ENCODE data around the gene SCGB1C2.
A peak's percentile ranks its signal among the peaks of the same experiment; 100 is the strongest.
"Not testable (repeated sequence)": the region's sequence is repeated elsewhere in the genome, so short reads cannot be mapped to it uniquely, and the experiment has no call there.

Gene SCGB1C2

GRCh38 chr17:139401-140205 is 2.2 kb downstream of the SCGB1C2 start:
- H3K14ac ChIP-seq (ENCODE audit: low read length); H2AFZ ChIP-seq (ENCODE audit: insufficient read depth, low read length, poor library complexity); H2BK5ac ChIP-seq (ENCODE audit: low read depth, low read length, poor library complexity); H3K36me3 ChIP-seq (ENCODE audit: control insufficient read depth in 1 of 2, insufficient read depth in 2 of 2, low read length in 2 of 2); H3K23ac ChIP-seq (ENCODE audit: low read length); H3K79me1 ChIP-seq (ENCODE audit: low read length); H2BK12ac ChIP-seq (ENCODE audit: low read length); DNase-seq; H3K9ac ChIP-seq (ENCODE audit: low read length); H2BK120ac ChIP-seq (ENCODE audit: insufficient read depth, low read length, poor library complexity); H3K9me3 ChIP-seq (ENCODE audit: insufficient read depth, low read depth, low read length); H3K79me2 ChIP-seq (ENCODE audit: control insufficient read depth, insufficient read depth, low read length, poor library complexity); H3K18ac ChIP-seq (ENCODE audit: low read length); H3K4me2 ChIP-seq (ENCODE audit: low read length); H3K4me1 ChIP-seq (ENCODE audit: control insufficient read depth in 1 of 2, insufficient read depth in 2 of 2, low read length in 2 of 2); H4K12ac ChIP-seq (ENCODE audit: low read depth, low read length); H3K27me3 ChIP-seq (ENCODE audit: insufficient read depth, low read length); H4K91ac ChIP-seq (ENCODE audit: low read depth, low read length); H3K4ac ChIP-seq (ENCODE audit: low read depth, low read length); H2AK5ac ChIP-seq (ENCODE audit: low read length); H3K4me3 ChIP-seq (ENCODE audit: low read depth, low read length); H4K8ac ChIP-seq (ENCODE audit: low read depth, low read length); H3K27ac ChIP-seq (ENCODE audit: low read depth, low read length): not testable (repeated sequence)
- WGBS (ENCODE audit: extremely low coverage, insufficient coverage, insufficient read length) = no CpG with 5 or more reads among the region's 22 CpGs

DNA sequence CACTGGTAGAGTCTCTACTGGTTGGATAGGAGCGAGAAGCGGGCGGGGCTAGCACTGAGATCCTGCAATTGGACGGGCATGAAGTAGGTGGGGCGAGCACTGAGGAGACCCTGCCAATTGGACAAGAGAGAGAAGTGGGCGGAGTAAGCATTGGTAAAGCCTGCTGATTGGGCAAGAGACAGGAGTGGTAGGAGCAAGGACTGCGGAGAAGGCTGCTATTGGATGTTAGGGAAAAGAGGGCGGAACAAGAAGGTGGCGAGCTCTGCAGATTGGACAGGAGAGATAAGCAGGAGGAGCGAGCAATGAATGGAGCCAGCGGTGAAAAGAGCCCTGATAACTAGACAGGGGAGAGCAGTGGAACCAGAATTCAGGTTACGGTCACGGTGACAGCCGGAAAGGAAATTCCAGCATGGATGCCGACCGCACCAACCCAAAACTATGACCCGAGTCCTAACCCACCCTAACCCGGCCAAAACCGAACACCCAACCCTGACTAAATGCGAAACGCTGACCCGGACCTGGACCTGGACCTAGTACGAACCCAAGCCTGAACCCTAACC is 4.8 kb downstream of the SCGB1C2 start:
- Histone ChIP-seq H4K91ac (ENCODE audit: low read depth, low read length) (no peak overlapping the region), H3K23ac (ENCODE audit: low read length) (no peak overlapping the region), H3K79me1 (ENCODE audit: low read length) (no peaks in the 10 kb centered on the region), H3K18ac (ENCODE audit: low read length) (no peak overlapping the region), H3K14ac (ENCODE audit: low read length) (no peak overlapping the region), H3K9me3 (ENCODE audit: insufficient read depth, low read depth, low read length) (peaks cover 1% of the 10 kb centered on the region), H2BK120ac (ENCODE audit: insufficient read depth, low read length, poor library complexity) (no peak overlapping the region), H4K12ac (ENCODE audit: low read depth, low read length) (no peak overlapping the region), H3K27me3 (ENCODE audit: insufficient read depth, low read length) (no peaks in the 10 kb centered on the region), H3K4me2 (ENCODE audit: low read length) (no peak overlapping the region), H4K8ac (ENCODE audit: low read depth, low read length) (no peak overlapping the region), H3K4me3 (ENCODE audit: low read depth, low read length) (no peak overlapping the region), H2BK12ac (ENCODE audit: low read length) (no peak overlapping the region), H3K4me1 (ENCODE audit: control insufficient read depth in 1 of 2, insufficient read depth in 2 of 2, low read length in 2 of 2) (no peaks in the 10 kb centered on the region), H2AK5ac (ENCODE audit: low read length) (no peak overlapping the region), H3K4ac (ENCODE audit: low read depth, low read length) (no peak overlapping the region), H3K79me2 (ENCODE audit: control insufficient read depth, insufficient read depth, low read length, poor library complexity) (no peaks in the 10 kb centered on the region), H3K9ac (ENCODE audit: low read length) (no peak overlapping the region), H3K27ac (ENCODE audit: low read depth, low read length) (no peak overlapping the region), H2AFZ (ENCODE audit: insufficient read depth, low read length, poor library complexity) (no peak overlapping the region), H2BK5ac (ENCODE audit: low read depth, low read length, poor library complexity) (no peak overlapping the region), H3K36me3 (ENCODE audit: control insufficient read depth in 1 of 2, insufficient read depth in 2 of 2, low read length in 2 of 2) (no peaks in the 10 kb centered on the region)
- DNase-seq = no peak
- WGBS (ENCODE audit: extremely low coverage, insufficient coverage, insufficient read length) = no CpG with 5 or more reads among the region's 23 CpGs

- Histone ChIP-seq H3K14ac (ENCODE audit: low read length) (no peak overlapping the region), H2BK120ac (ENCODE audit: insufficient read depth, low read length, poor library complexity) (no peak overlapping the region), H3K36me3 (ENCODE audit: control insufficient read depth in 1 of 2, insufficient read depth in 2 of 2, low read length in 2 of 2) (no peaks in the 10 kb centered on the region), H3K27ac (ENCODE audit: low read depth, low read length) (no peak overlapping the region), H3K4me2 (ENCODE audit: low read length) (no peak overlapping the region), H4K91ac (ENCODE audit: low read depth, low read length) (no peak overlapping the region), H3K9ac (ENCODE audit: low read length) (no peak overlapping the region), H3K4me3 (ENCODE audit: low read depth, low read length) (no peak overlapping the region), H3K9me3 (ENCODE audit: insufficient read depth, low read depth, low read length) (peaks cover 1% of the 10 kb centered on the region), H3K18ac (ENCODE audit: low read length) (no peak overlapping the region), H3K4me1 (ENCODE audit: control insufficient read depth in 1 of 2, insufficient read depth in 2 of 2, low read length in 2 of 2) (no peaks in the 10 kb centered on the region), H2AK5ac (ENCODE audit: low read length) (no peak overlapping the region), H4K8ac (ENCODE audit: low read depth, low read length) (no peak overlapping the region), H4K12ac (ENCODE audit: low read depth, low read length) (no peak overlapping the region), H2BK5ac (ENCODE audit: low read depth, low read length, poor library complexity) (no peak overlapping the region), H3K4ac (ENCODE audit: low read depth, low read length) (no peak overlapping the region), H3K79me1 (ENCODE audit: low read length) (no peaks in the 10 kb centered on the region), H2AFZ (ENCODE audit: insufficient read depth, low read length, poor library complexity) (no peak overlapping the region), H2BK12ac (ENCODE audit: low read length) (no peak overlapping the region), H3K79me2 (ENCODE audit: control insufficient read depth, insufficient read depth, low read length, poor library complexity) (no peaks in the 10 kb centered on the region), H3K23ac (ENCODE audit: low read length) (no peak overlapping the region), H3K27me3 (ENCODE audit: insufficient read depth, low read length) (no peaks in the 10 kb centered on the region)
- WGBS (ENCODE audit: extremely low coverage, insufficient coverage, insufficient read length) = no CpG with 5 or more reads among the region's 23 CpGs
- DNase-seq = no peak
Observed at GRCh38 chr17:142876-143784, 5.8 kb downstream of the SCGB1C2 start.

GRCh38 chr17:143785-144281 is 6.5 kb downstream of the SCGB1C2 start:
- Histone ChIP-seq H3K18ac (ENCODE audit: low read length) (no peak overlapping the region), H3K14ac (ENCODE audit: low read length) (no peak overlapping the region), H2BK120ac (ENCODE audit: insufficient read depth, low read length, poor library complexity) (no peak overlapping the region), H3K4ac (ENCODE audit: low read depth, low read length) (no peak overlapping the region), H3K79me2 (ENCODE audit: control insufficient read depth, insufficient read depth, low read length, poor library complexity) (no peaks in the 10 kb centered on the region), H3K27ac (ENCODE audit: low read depth, low read length) (no peak overlapping the region), H2AFZ (ENCODE audit: insufficient read depth, low read length, poor library complexity) (no peak overlapping the region), H2BK5ac (ENCODE audit: low read depth, low read length, poor library complexity) (no peak overlapping the region), H3K23ac (ENCODE audit: low read length) (no peak overlapping the region), H3K36me3 (ENCODE audit: control insufficient read depth in 1 of 2, insufficient read depth in 2 of 2, low read length in 2 of 2) (no peaks in the 10 kb centered on the region), H3K4me2 (ENCODE audit: low read length) (no peak overlapping the region), H4K91ac (ENCODE audit: low read depth, low read length) (no peak overlapping the region), H3K9ac (ENCODE audit: low read length) (no peak overlapping the region), H2BK12ac (ENCODE audit: low read length) (no peak overlapping the region), H3K27me3 (ENCODE audit: insufficient read depth, low read length) (no peaks in the 10 kb centered on the region), H3K4me1 (ENCODE audit: control insufficient read depth in 1 of 2, insufficient read depth in 2 of 2, low read length in 2 of 2) (no peaks in the 10 kb centered on the region), H4K8ac (ENCODE audit: low read depth, low read length) (no peak overlapping the region), H2AK5ac (ENCODE audit: low read length) (no peak overlapping the region), H4K12ac (ENCODE audit: low read depth, low read length) (no peak overlapping the region), H3K9me3 (ENCODE audit: insufficient read depth, low read depth, low read length) (peaks cover 1% of the 10 kb centered on the region), H3K79me1 (ENCODE audit: low read length) (no peaks in the 10 kb centered on the region), H3K4me3 (ENCODE audit: low read depth, low read length) (no peak overlapping the region)
- peak; percentile 63 to 80 for DNase-seq
- no CpG with 5 or more reads among the region's 44 CpGs for WGBS (ENCODE audit: extremely low coverage, insufficient coverage, insufficient read length)

All from trophoblast cell (in vitro differentiated cells and primary cell).